KG1 (cell line): ENCODE measurements around the gene ADGRD1.

Source experiments
- DNase-seq: peaks from one replicate; lab custom pipeline; 2025; lab: John Stamatoyannopoulos, UW

Gene ADGRD1

DNA sequence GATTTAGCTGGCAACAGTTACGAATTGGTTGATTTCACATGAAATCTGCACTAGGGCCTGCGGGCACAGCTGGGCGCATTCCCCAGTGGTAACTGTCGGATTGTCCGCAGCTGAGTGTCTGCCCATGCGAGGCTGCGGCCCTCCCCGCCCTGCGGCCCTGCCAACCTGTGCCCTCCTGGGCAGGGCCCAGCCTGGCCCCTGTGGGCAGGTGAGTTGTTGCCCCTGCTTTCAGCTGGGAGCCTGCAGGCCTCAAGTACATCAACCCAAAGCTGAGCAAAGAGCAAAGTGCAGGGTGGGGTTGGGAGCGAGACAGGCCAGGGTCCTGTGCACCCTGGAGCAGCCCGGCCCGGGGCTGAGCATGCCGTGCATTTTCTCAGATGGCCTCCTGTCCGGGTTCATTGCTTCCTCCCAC, 89.1 kb downstream of the ADGRD1 start:
- no peak for DNase-seq

DNA sequence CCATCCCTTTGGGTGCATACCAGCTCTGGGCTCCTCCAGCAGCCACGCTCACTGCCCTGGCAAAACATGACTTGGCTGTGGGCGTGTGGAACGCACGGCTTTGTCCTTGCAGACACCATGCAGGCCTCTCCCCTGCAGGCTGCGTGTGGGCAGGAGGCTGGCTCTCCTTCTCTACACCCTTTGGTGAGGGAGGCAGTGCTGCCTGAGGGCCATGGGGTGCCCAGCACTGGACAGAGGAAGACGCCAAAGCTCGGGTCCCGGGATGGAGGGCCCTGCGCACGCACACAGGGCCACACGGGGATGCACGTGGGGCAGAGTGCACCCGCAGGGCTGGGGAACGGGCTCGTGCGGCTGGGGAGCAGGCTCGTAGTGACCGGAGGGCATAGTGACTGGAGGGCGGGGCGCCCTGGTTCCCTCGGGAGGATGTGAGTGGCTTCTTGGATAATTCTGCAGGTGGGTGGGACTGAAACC, 89.7 kb downstream of the ADGRD1 start:
- DNase-seq, result no peak

- no peak for DNase-seq
These were observed 90.4 kb downstream of the ADGRD1 start for GRCh38 chr12:131044136-131044535.

DNA sequence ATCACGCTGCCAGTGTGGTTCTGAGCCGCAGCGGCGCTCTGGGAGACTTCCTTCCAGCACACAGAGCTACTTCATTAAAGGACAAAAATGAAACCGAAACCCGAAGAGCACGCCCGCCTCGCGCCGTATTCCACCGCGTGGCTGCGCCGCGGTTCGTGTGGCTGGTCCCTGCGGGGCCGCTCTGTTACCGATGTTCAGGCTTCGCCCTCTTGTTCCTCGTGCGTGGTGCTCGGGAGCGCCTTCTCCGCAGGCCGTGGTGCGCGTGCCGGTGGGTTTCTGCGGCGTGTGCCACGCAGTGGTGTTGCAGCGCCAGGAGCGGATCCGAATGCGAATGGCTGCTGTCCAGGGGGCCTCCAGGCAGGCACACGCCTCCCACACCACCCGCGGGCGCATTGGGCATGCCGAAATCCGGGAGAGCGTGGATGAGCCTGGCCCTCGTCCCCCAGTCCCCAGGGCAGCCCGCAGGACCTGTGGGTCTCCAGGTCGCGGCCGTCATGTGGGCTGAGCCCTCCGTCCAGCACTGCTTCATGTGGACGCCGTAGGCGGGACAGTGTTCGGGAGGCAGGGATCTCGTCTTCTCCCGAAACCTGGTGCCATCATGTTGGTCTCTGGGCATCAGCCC, 91.2 kb downstream of the ADGRD1 start:
- DNase-seq, result no peak

- no peak for DNase-seq
These were observed 92.2 kb downstream of the ADGRD1 start for GRCh38 chr12:131045705-131046460.

DNA sequence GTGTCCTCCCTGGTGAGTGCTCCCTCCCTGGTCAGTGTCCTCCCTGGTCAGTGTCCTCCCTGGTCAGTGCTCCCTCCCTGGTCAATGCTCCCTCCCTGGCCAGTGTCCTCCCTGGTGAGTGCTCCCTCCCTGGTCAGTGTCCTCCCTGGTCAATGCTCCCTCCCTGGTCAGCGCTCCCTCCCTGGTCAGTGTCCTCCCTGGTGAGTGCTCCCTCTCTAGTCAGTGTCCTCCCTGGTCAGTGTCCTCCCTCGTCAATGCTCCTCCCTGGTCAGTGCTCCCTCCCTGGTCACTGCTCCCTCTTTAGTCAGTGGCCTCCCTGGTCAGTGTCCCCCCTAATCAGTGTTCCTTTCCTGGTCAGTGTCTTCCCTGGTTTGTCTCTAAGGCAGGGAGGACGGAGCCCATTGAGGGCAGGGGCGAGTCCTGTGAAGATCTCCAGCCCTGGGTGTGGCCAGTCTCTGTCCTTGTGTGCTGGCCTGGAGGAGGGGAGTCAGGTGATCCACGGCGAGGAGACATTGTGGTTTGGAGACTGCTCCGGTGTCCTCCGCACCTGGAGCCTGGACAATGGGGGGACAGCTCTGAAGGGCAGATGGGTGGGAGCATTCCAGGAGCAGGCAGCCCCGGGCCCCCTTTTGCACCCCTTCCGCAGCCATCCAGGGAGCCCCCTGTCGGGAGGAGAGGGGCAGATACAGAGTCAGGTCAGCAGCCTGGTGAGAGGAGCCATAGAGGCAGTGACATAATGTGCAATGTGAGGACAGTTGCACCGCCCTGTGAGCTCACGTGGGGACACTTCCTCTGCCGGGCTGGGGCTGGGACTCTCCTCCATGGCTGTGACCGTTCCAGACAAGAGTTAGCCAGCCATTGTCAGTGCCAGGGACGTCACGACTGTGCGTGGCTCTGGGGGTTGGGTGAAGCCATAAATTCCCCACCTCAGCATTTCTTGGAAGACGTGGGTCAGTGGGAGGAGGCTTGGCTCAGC, 93.4 kb downstream of the ADGRD1 start:
- no peak for DNase-seq

DNA sequence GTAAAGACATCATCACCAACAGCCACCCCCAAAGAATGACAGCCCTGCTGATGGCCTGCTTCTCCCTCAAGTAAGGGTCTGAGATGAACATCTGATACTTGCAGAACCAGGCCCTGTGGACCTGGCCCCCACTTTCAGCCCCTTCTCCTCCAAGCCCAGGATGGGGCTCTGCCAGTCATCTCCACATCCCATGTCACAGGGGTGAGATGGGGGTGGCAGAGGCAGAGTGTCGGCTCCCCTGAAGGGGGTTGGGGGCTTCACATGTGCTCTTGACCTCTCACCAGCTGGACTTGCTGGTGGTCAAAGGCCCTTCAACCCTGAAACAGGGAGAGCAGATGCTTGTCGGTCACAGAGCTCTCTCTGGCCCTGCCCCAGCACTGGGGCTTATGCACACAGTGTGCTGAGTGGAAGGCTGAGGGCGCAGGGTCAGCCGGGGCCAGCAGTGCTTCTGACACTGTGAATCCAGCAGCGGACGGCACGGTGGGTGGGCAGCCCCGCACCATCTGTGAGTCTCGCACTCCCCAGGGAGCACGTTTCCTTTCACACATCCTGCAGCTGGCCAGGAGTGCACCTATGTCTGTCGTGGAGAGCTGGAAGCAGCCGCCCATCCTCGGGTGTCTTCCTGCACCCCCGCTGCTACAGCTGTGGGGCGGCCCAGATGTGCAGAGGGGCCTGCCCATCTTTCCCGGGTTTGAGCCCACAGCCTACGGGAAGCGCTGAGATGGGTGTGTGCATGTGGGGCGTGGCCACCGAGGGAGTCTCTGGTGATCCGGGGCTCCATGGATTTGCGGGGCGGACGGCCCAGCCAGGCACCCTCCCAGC, 94.3 kb downstream of the ADGRD1 start:
- no peak for DNase-seq

DNA sequence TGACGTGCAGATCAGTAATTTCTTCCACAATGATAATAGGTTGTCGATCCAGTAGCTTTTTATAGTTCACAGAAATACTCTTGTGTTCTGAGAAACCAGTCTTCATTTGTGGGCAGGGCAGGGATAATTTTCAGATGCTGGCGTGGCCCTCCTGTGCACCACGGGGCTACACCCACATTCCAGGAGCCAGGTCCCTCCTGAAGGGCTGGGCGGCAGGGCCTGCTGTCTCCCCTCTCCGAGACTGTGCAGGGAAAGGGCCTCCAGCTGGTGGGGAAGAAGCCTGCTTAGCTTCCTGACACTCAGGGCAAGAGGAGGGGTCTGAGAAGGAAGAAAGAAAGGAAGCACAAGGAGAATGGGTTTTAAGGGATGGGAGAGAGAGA, 94.9 kb downstream of the ADGRD1 start:
- DNase-seq, result no peak

- DNase-seq, result no peak
These were observed 95.3 kb downstream of the ADGRD1 start for GRCh38 chr12:131049002-131049401.

GRCh38 chr12:131049549-131050339, 96.0 kb downstream of the ADGRD1 start:
- DNase-seq, result no peak

DNA sequence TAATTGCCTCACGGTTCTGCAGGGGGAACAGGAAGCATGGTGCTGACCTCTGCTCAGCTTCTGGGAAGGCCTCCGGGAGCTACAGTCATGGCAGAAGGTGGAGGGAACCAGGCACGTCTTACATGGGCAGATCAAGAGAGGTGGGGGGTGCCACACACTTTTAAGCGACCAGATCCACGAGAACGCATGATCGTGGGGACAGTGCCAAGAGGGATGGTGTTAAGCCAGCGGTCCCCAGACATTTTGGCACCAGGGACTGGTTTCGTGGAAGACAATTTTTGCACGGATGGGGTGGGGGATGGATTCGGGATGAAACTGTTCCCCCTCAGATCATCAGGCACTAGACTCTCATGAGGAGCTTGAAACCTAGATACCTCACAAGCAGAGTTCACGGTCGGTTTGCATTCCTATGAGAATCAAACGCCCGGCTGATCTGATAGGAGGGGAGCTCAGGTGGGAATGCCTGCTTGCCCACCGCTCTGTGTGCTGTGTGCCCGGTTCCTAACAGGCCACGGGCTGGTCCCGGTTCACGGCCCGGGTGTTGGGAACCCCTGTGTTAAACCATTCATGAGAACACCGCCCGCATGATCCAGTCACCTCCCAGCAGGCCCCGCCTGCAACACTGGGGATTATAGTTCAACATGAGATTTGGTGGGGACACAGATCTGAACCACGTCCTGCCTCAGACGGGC, 96.9 kb downstream of the ADGRD1 start:
- DNase-seq, result no peak

DNA sequence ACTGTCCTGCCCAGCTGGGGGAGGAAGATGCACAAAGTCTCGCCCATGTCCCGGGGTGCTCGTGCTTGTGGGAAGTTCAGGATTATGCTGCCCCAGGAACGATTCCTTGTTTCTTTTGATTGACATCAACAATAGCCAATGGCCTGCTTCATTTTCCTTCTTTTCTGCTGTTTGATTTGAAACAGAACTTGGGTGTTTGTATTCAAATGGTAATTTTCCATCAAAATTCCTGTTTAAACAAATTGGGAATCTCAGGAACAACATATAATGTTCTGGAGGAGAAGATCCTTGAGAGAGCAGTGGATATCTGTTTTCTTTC, 97.4 kb downstream of the ADGRD1 start:
- DNase-seq, result no peak

- DNase-seq, result no peak
These were observed 98.5 kb downstream of the ADGRD1 start for GRCh38 chr12:131052063-131052781.

- no peak for DNase-seq
These were observed 99.2 kb downstream of the ADGRD1 start for GRCh38 chr12:131052929-131053328.

DNA sequence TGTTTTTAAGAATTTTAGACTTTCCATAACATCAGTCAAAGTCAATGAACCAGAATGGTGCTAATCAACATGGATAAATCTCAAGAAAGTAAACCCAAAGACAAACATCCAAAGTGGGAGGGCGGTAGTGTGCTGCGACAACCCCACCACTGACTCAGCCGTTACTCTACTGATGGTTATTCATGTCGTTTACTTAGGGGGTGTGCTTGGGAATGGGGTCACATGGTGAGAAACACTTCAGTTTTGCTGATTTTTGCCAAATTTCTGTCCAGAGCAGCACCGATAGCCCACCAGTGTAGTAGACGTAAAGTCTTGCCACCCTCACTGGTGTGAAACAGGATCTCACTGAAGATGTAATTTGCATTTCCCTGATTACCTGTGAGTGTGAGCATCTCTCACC, 99.9 kb downstream of the ADGRD1 start:
- no peak for DNase-seq

GRCh38 chr12:131054345-131055092, 100.8 kb downstream of the ADGRD1 start:
- DNase-seq, result no peak

GRCh38 chr12:131055093-131055465, 101.4 kb downstream of the ADGRD1 start:
- DNase-seq, result no peak

GRCh38 chr12:131055596-131056233, 102.0 kb downstream of the ADGRD1 start:
- no peak for DNase-seq

DNA sequence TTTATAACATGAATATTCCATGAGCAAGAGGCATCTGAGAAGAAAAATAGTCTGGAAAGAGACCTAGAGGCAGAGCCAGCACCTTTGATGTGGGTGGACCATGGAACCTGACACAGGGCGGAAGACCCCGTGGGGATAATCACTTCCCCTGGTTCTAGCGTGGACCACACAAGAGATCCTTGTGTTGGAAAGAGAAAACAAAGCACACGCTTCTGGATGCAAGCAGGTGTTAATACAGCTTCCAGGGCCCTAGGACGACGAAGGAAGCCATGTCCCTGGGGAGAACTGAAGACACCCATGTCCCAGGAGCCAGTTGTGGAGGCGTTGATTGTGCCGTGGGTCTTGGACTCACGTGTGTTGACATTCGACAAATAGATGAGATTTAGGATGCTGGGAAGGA, 102.9 kb downstream of the ADGRD1 start:
- DNase-seq, result no peak
